Measurements from ENCODE around the gene TIMP2. TPM values are rescaled to one million over a fixed set of nuclear protein-coding genes. Genes with fewer than 3 reads are reported as not detected.
"Not testable (repeated sequence)": the region's sequence is repeated elsewhere in the genome, so short reads cannot be mapped to it uniquely, and the experiment has no call there.

Gene TIMP2
- total RNA-seq, 2 experiments from 2014 or later = 0.54 TPM; not detected in 1

GRCh38 chr17:78868391-78868790 is 56.8 kb downstream of the TIMP2 start:
- intact Hi-C loops (cut with micrococcal nuclease; ENCODE audit: unreplicated experiment) = no loop called here
- no peak for DNase-seq (ENCODE audit: low spot score)
- Histone ChIP-seq H4K20me1 (ENCODE audit: insufficient read depth, low read length) (no peaks in the 10 kb centered on the region), H3K79me2 (ENCODE audit: insufficient read depth, low read depth, low read length) (no peaks in the 10 kb centered on the region), H3K9me2 (ENCODE audit: insufficient read depth, low read length) (no peaks in the 10 kb centered on the region), H2AFZ (ENCODE audit: low read length) (no peak overlapping the region), H3K4me3 (ENCODE audit: low read depth, low read length, poor library complexity, severe bottlenecking) (no peak overlapping the region), H3K4me2 (ENCODE audit: low read length) (no peak overlapping the region), H3K36me3 (ENCODE audit: insufficient read depth, low read length) (no peaks in the 10 kb centered on the region), H3K9me3 (ENCODE audit: low read length) (no peaks in the 10 kb centered on the region), H3K27ac (ENCODE audit: low read depth, low read length, poor library complexity, severe bottlenecking) (no peak overlapping the region), H3K4me1 (ENCODE audit: insufficient read depth, low read length, poor library complexity, severe bottlenecking) (no peaks in the 10 kb centered on the region)
- CTCF ChIA-PET (ENCODE audit: unreplicated experiment) = no interaction called here
- POLR2A ChIA-PET = no interaction called here
- BruUV-seq (replicated peaks) = no TSS peak
- no peak for TF ChIP-seq EZH2phosphoT487 (IDR thresholded peaks at IDR 0.05; ENCODE audit: borderline replicate concordance, low read depth, low read length)
- no peak for TF ChIP-seq CTCF (conservative IDR thresholded peaks at IDR 0.05; ENCODE audit: low read length)

GRCh38 chr17:78867046-78867445 is 58.1 kb downstream of the TIMP2 start:
- H3K79me2 ChIP-seq (ENCODE audit: insufficient read depth, low read depth, low read length); H3K9me2 ChIP-seq (ENCODE audit: insufficient read depth, low read length); BruUV-seq (replicated peaks); H2AFZ ChIP-seq (ENCODE audit: low read length); H3K36me3 ChIP-seq (ENCODE audit: insufficient read depth, low read length); H4K20me1 ChIP-seq (ENCODE audit: insufficient read depth, low read length); H3K4me2 ChIP-seq (ENCODE audit: low read length); intact Hi-C loops (cut with micrococcal nuclease; ENCODE audit: unreplicated experiment); H3K4me1 ChIP-seq (ENCODE audit: insufficient read depth, low read length, poor library complexity, severe bottlenecking); H3K9me3 ChIP-seq (ENCODE audit: low read length); H3K4me3 ChIP-seq (ENCODE audit: low read depth, low read length, poor library complexity, severe bottlenecking); POLR2A ChIA-PET; H3K27ac ChIP-seq (ENCODE audit: low read depth, low read length, poor library complexity, severe bottlenecking); DNase-seq (ENCODE audit: low spot score): not testable (repeated sequence)
- CTCF ChIA-PET (ENCODE audit: unreplicated experiment) = interaction anchor here (0.5 kb wide), 1 partner anchor 86 kb away, joined by 3 read pairs; no protein-coding TSS in a partner anchor

GRCh38 chr17:78865682-78866390 is 59.4 kb downstream of the TIMP2 start:
- ChIA-PET POLR2A (no interaction called here), CTCF (ENCODE audit: unreplicated experiment) (interaction anchor here (0.6 to 1.3 kb wide), 3 partner anchors 20 to 106 kb away, joined by 3 to 4 read pairs (median 3); no protein-coding TSS in a partner anchor)
- Histone ChIP-seq H3K27ac (ENCODE audit: low read depth, low read length, poor library complexity, severe bottlenecking) (no peak overlapping the region), H3K4me2 (ENCODE audit: low read length) (no peak overlapping the region), H3K9me2 (ENCODE audit: insufficient read depth, low read length) (no peaks in the 10 kb centered on the region), H3K4me1 (ENCODE audit: insufficient read depth, low read length, poor library complexity, severe bottlenecking) (no peaks in the 10 kb centered on the region), H3K9me3 (ENCODE audit: low read length) (no peaks in the 10 kb centered on the region), H3K79me2 (ENCODE audit: insufficient read depth, low read depth, low read length) (no peaks in the 10 kb centered on the region), H4K20me1 (ENCODE audit: insufficient read depth, low read length) (no peaks in the 10 kb centered on the region), H3K36me3 (ENCODE audit: insufficient read depth, low read length) (no peaks in the 10 kb centered on the region), H3K4me3 (ENCODE audit: low read depth, low read length, poor library complexity, severe bottlenecking) (no peak overlapping the region), H2AFZ (ENCODE audit: low read length) (no peak overlapping the region)
- peak; percentile 71 for DNase-seq (ENCODE audit: low spot score)
- BruUV-seq (replicated peaks) = no TSS peak
- intact Hi-C loops (cut with micrococcal nuclease; ENCODE audit: unreplicated experiment) = loop anchor here (1.0 kb wide), 1 partner anchor 105 kb away; no protein-coding TSS in a partner anchor
- TF ChIP-seq EZH2phosphoT487 (IDR thresholded peaks at IDR 0.05; ENCODE audit: borderline replicate concordance, low read depth, low read length) (no peak), CTCF (conservative IDR thresholded peaks at IDR 0.05; ENCODE audit: low read length) (peak; percentile 96)

Data from OCI-LY7 (cell line).